ENCODE data around the gene COL4A6.

DNA sequence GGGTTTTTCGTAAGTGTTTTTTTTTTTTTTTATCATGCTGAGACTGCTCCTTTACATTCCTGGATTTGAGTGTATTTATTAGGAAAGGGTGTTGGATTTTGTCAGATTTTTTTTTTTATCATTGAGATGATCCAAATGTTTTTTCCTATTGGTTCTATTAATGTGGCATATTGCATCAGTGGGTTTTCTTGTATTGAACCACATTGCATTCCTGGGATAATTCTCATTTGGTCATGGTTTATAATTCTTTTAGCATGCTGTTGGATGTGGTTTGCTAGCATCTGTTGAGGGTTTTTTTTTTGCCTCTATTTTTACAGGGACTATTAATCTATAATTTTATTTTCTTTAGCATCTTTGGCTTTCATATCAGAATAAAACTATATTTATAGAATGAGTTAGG is 30.3 kb upstream of the COL4A6 start:
- no peak for TF ChIP-seq POLR2A (IDR thresholded peaks at IDR 0.05; ENCODE audit: low read length)
- no peak for TF ChIP-seq GATA1 (IDR thresholded peaks at IDR 0.05; ENCODE audit: low read depth, low read length)
